HepG2 (cell line): Measurements from ENCODE around the gene CCDC174. TPM values are rescaled to one million over a fixed set of nuclear protein-coding genes. Genes with fewer than 3 reads are reported as not detected.

Experiments
- ARHGAP35 ChIP-seq: sonication (generic); formaldehyde crosslinking; IDR thresholded peaks from 2 replicates; pipeline ENCODE4 v1.9.0; 2022; ENCODE audit warnings: mild to moderate bottlenecking, inconsistent platforms, moderate library complexity, missing genetic modification reagents, borderline replicate concordance
- CSRNP2 ChIP-seq: sonication (generic); formaldehyde crosslinking; conservative IDR thresholded peaks from 2 replicates; pipeline ENCODE4 v1.8.0; 2022; ENCODE audit warnings: low read depth, missing genetic modification reagents
- ETV5 ChIP-seq: IDR thresholded peaks from 2 replicates; pipeline ENCODE4 v1.6.1; 2018; ENCODE audit warnings: missing biosample characterization, missing genetic modification reagents, inconsistent platforms, borderline replicate concordance
- HMGXB3 ChIP-seq: sonication (generic); formaldehyde crosslinking; IDR thresholded peaks from 2 replicates; pipeline ENCODE4 v1.4.0; 2020; ENCODE audit warnings: missing genetic modification reagents, borderline replicate concordance
- JDP2 ChIP-seq: sonication (generic); formaldehyde crosslinking; IDR thresholded peaks from 2 replicates; pipeline ENCODE4 v1.8.1; 2022; ENCODE audit warnings: missing genetic modification reagents, borderline replicate concordance
- KDM1A ChIP-seq: IDR thresholded peaks from 2 replicates; pipeline ENCODE4 v1.6.1; 2016; ENCODE audit warnings: missing compliant biosample characterization
- NCOA5 ChIP-seq: sonication (generic); formaldehyde crosslinking; IDR thresholded peaks from 2 replicates; pipeline ENCODE4 v1.4.0; 2020; ENCODE audit warnings: missing genetic modification reagents
- TAF15 ChIP-seq: fragments of 200-400 bp; formaldehyde crosslinking; IDR thresholded peaks from one replicate; pipeline ENCODE4 v1.6.1; 2018; ENCODE audit warnings: mild to moderate bottlenecking, low read depth, low read length; ENCODE audit not compliant: poor library complexity, severe bottlenecking
- ZFP1 ChIP-seq: IDR thresholded peaks from 2 replicates; pipeline ENCODE4 v1.6.1; 2016
- ZNF264 ChIP-seq: sonication (generic); formaldehyde crosslinking; IDR thresholded peaks from 2 replicates; pipeline ENCODE4 v1.4.0; 2020; ENCODE audit warnings: missing genetic modification reagents
- polyA plus RNA-seq, 8 experiments: library from polyadenylated mRNA; depleted of rRNA in 3 of 8; stranded (reverse) in 7 of 8; unstranded in 1 of 8; fragments of >200 nt; fragmentation: Illumina TruSeq in 4 of 8; extraction: Trizol in 4 of 8; gene quantifications; 2 replicates each; pipeline versions ENCODE4 v1.2.1 to v1.2.3, GENCODE V29; 2011 to 2016; ENCODE audit warnings: low read depth in 4 of 8, missing spikeins in 1 of 8, mixed read lengths in 1 of 8; ENCODE audit not compliant: insufficient read depth in 1 of 8
- total RNA-seq, 5 experiments: library from RNA; depleted of rRNA; stranded (reverse); fragments of >200 nt; fragmentation: Illumina TruSeq; extraction: Trizol; gene quantifications; 2 replicates each; pipeline ENCODE4 v1.2.3, GENCODE V29; 2016; ENCODE audit warnings: low read depth in 1 of 5
- TF ChIP-seq, protein P1 (sequence below): sonication (generic); formaldehyde crosslinking; IDR thresholded peaks from 2 replicates; pipeline ENCODE4 v1.4.0; 2020; ENCODE audit warnings: mild to moderate bottlenecking, missing genetic modification reagents
- TF ChIP-seq, protein P2 (sequence below): sonication (generic); formaldehyde crosslinking; IDR thresholded peaks from 2 replicates; pipeline ENCODE4 v1.8.1; 2022; ENCODE audit warnings: low read depth, mild to moderate bottlenecking, missing genetic modification reagents

Gene CCDC174
- total and polyA plus RNA-seq, 2 of the 13 experiments (the other 11 are each of a cell fraction or from before 2014, with no cell fraction given): 5.4 to 11.0 TPM

DNA sequence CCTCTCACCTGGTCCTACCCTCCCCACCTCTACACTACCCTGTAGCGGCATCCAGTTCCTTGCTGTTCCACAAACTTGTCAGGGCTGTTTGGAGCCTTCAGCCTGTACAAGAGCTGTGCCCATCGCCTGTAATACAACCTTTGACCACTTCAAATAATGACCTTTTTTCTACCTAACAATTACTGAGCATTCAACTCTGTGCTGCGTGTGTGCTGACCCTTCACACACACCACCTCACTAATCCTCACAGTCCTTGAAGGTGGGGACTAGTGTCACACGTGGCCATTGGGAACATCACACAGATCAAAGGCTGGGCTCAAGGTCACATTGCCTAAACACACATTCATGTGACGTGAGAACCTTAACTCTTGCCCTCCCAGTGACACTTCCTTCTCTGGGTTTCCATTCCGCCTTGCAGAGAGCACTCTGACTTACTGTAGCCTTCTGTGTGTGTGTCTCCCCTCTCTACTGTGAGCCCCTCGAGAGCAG lies 26.5 kb downstream of the CCDC174 start (continued):
- TF ChIP-seq, protein P1, sequence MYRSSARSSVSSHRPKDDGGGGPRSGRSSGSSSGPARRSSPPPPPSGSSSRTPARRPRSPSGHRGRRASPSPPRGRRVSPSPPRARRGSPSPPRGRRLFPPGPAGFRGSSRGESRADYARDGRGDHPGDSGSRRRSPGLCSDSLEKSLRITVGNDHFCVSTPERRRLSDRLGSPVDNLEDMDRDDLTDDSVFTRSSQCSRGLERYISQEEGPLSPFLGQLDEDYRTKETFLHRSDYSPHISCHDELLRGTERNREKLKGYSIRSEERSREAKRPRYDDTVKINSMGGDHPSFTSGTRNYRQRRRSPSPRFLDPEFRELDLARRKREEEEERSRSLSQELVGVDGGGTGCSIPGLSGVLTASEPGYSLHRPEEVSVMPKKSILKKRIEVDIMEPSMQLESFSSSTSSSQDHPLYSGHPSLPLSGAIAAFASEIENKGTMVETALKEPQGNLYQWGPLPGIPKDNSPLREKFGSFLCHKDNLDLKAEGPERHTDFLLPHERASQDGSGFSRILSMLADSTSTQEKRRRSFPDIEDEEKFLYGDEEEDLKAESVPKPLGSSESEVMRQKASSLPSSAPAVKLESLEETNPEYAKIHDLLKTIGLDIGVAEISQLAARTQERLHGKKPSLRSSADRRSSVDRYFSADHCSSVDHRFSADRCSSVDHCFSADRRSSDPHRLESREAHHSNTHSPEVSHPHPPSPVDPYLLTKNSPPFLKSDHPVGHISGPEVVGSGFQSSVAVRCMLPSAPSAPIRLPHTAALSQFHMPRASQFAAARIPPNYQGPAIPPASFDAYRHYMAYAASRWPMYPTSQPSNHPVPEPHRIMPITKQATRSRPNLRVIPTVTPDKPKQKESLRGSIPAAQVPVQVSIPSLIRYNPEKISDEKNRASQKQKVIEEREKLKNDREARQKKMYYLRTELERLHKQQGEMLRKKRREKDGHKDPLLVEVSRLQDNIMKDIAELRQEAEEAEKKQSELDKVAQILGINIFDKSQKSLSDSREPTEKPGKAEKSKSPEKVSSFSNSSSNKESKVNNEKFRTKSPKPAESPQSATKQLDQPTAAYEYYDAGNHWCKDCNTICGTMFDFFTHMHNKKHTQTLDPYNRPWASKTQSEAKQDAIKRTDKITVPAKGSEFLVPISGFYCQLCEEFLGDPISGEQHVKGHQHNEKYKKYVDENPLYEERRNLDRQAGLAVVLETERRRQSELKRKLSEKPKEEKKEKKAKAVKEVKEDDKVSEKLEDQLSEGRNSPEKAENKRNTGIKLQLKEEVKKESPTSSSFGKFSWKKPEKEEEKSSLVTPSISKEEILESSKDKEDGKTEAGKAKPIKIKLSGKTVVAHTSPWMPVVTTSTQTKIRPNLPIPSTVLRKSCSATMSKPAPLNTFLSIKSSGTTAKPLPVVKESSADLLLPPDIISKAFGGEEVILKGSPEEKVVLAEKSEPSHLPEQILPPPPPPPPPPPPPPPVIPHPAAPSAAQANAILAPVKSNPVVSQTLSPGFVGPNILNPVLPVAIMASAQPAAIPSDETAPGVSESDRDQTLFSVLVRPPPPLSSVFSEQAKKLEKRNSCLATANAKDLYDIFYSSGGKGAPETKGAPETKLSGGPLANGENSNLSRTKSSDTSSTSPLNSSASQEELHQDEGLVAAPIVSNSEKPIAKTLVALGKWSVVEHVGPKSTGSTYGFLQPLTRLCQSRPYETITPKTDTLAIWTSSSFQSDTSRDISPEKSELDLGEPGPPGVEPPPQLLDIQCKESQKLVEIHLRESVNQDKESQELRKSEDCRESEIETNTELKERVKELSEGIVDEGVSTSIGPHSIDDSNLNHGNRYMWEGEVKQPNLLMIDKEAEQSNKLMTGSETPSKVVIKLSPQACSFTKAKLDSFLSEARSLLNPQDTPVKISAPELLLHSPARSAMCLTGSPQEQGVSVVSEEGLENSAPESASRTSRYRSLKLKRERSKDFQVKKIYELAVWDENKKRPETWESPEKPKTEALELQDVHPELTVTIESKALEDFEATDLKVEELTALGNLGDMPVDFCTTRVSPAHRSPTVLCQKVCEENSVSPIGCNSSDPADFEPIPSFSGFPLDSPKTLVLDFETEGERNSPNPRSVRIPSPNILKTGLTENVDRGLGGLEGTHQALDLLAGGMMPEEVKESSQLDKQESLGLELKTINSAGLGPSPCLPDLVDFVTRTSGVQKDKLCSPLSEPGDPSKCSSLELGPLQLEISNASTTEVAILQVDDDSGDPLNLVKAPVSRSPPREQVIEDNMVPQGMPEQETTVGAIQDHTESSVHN: peak; percentile 75; the same call in 1 of the 2 replicates
- TF ChIP-seq, protein P2, sequence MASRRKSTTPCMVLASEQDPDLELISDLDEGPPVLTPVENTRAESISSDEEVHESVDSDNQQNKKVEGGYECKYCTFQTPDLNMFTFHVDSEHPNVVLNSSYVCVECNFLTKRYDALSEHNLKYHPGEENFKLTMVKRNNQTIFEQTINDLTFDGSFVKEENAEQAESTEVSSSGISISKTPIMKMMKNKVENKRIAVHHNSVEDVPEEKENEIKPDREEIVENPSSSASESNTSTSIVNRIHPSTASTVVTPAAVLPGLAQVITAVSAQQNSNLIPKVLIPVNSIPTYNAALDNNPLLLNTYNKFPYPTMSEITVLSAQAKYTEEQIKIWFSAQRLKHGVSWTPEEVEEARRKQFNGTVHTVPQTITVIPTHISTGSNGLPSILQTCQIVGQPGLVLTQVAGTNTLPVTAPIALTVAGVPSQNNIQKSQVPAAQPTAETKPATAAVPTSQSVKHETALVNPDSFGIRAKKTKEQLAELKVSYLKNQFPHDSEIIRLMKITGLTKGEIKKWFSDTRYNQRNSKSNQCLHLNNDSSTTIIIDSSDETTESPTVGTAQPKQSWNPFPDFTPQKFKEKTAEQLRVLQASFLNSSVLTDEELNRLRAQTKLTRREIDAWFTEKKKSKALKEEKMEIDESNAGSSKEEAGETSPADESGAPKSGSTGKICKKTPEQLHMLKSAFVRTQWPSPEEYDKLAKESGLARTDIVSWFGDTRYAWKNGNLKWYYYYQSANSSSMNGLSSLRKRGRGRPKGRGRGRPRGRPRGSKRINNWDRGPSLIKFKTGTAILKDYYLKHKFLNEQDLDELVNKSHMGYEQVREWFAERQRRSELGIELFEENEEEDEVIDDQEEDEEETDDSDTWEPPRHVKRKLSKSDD: peak; percentile 95
- TF ChIP-seq ARHGAP35 (CRISPR knock-in tag) (no peak), JDP2 (CRISPR knock-in tag) (no peak), CSRNP2 (CRISPR knock-in tag) (no peak), TAF15 (no peak), KDM1A (CRISPR knock-in tag) (peak; percentile 67; the same call in 1 of the 2 replicates), ZNF264 (CRISPR knock-in tag) (peak; percentile 80; the same call in 1 of the 2 replicates), ZFP1 (CRISPR knock-in tag) (peak; percentile 80; the same call in 1 of the 2 replicates), HMGXB3 (peak; percentile 78; the same call in 1 of the 2 replicates), NCOA5 (CRISPR knock-in tag) (no peak), ETV5 (CRISPR knock-in tag) (peak; percentile 79)
